SK-N-SH (cell line): ENCODE data around the gene PRKCB.

Experiments
- CHD2 ChIP-seq: fragments of 150-350 bp; IDR thresholded peaks from 2 replicates; pipeline ENCODE4 v1.6.1; 2018; ENCODE audit warnings: low read length; ENCODE audit not compliant: partially characterized antibody
- GABPA ChIP-seq: IDR thresholded peaks from 2 replicates; pipeline ENCODE4 v1.4.0; 2012; ENCODE audit warnings: low read depth, mild to moderate bottlenecking
- POLR2AphosphoS5 ChIP-seq: IDR thresholded peaks from 2 replicates; pipeline ENCODE4 v1.6.1; 2012; ENCODE audit warnings: low read depth, low read length
- RCOR1 ChIP-seq: fragments of 150-350 bp; IDR thresholded peaks from 2 replicates; pipeline ENCODE4 v1.6.1; 2017; ENCODE audit warnings: antibody characterized with exemption, low read length
- REST ChIP-seq: IDR thresholded peaks from 2 replicates; pipeline ENCODE4 v1.6.1; 2012; ENCODE audit warnings: mild to moderate bottlenecking, low read depth, low read length, moderate library complexity
- SMC3 ChIP-seq: IDR thresholded peaks from 2 replicates; pipeline ENCODE4 v1.6.1; 2012; ENCODE audit warnings: low read depth, low read length, improper control_type of control experiment
- TF ChIP-seq, protein P1 (sequence below): IDR thresholded peaks from 2 replicates; pipeline ENCODE4 v1.4.0; 2012; ENCODE audit warnings: low read depth
- TF ChIP-seq, protein P2 (sequence below): fragments of 200-600 bp; sonication (generic); IDR thresholded peaks from 2 replicates; pipeline ENCODE4 v1.6.1; 2017; ENCODE audit warnings: antibody characterized with exemption, mild to moderate bottlenecking, moderate library complexity
- TF ChIP-seq, protein P3 (sequence below): IDR thresholded peaks from 2 replicates; pipeline ENCODE4; 2012
- TF ChIP-seq, protein P4 (sequence below): IDR thresholded peaks from 2 replicates; pipeline ENCODE4 v1.4.0; 2012; ENCODE audit warnings: low read depth, borderline replicate concordance

GRCh38 chr16:23914946-23915530, 79.3 kb downstream of the PRKCB start:
- TF ChIP-seq POLR2AphosphoS5, result no peak
- TF ChIP-seq, protein P1, sequence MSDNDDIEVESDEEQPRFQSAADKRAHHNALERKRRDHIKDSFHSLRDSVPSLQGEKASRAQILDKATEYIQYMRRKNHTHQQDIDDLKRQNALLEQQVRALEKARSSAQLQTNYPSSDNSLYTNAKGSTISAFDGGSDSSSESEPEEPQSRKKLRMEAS, result no peak
- TF ChIP-seq SMC3, result no peak
- TF ChIP-seq REST, result no peak
- TF ChIP-seq, protein P2, sequence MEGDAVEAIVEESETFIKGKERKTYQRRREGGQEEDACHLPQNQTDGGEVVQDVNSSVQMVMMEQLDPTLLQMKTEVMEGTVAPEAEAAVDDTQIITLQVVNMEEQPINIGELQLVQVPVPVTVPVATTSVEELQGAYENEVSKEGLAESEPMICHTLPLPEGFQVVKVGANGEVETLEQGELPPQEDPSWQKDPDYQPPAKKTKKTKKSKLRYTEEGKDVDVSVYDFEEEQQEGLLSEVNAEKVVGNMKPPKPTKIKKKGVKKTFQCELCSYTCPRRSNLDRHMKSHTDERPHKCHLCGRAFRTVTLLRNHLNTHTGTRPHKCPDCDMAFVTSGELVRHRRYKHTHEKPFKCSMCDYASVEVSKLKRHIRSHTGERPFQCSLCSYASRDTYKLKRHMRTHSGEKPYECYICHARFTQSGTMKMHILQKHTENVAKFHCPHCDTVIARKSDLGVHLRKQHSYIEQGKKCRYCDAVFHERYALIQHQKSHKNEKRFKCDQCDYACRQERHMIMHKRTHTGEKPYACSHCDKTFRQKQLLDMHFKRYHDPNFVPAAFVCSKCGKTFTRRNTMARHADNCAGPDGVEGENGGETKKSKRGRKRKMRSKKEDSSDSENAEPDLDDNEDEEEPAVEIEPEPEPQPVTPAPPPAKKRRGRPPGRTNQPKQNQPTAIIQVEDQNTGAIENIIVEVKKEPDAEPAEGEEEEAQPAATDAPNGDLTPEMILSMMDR, result no peak
- TF ChIP-seq, protein P3, sequence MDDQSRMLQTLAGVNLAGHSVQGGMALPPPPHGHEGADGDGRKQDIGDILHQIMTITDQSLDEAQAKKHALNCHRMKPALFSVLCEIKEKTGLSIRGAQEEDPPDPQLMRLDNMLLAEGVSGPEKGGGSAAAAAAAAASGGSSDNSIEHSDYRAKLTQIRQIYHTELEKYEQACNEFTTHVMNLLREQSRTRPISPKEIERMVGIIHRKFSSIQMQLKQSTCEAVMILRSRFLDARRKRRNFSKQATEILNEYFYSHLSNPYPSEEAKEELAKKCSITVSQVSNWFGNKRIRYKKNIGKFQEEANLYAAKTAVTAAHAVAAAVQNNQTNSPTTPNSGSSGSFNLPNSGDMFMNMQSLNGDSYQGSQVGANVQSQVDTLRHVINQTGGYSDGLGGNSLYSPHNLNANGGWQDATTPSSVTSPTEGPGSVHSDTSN, result no peak
- TF ChIP-seq CHD2, result no peak
- TF ChIP-seq GABPA, result no peak
- TF ChIP-seq, protein P4, sequence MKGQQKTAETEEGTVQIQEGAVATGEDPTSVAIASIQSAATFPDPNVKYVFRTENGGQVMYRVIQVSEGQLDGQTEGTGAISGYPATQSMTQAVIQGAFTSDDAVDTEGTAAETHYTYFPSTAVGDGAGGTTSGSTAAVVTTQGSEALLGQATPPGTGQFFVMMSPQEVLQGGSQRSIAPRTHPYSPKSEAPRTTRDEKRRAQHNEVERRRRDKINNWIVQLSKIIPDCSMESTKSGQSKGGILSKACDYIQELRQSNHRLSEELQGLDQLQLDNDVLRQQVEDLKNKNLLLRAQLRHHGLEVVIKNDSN, result no peak
- no peak for TF ChIP-seq RCOR1
